Naive B cell (primary cell): Measurements from ENCODE around the gene SFPQ. TPM values are rescaled to one million over a fixed set of nuclear protein-coding genes. Genes with fewer than 3 reads are reported as not detected.
A peak's percentile ranks its signal among the peaks of the same experiment; 100 is the strongest.
"Not testable (repeated sequence)": the region's sequence is repeated elsewhere in the genome, so short reads cannot be mapped to it uniquely, and the experiment has no call there.

Experiments used
- ATAC-seq, 2 donors: fragments of 150-1000 bp; cut with Tn5 transposase; 2 replicates each; pipeline ENCODE4 v1.10.0; 2021; ENCODE audit warnings: low read depth in 2 of 2, mild to moderate bottlenecking in 2 of 2, moderate library complexity in 2 of 2
- DNase-seq: peaks from one replicate; pipeline ENCODE4 v3.0.0; 2022
- H3K27ac Mint-ChIP-seq, 6 donors: one replicate each; pipeline ENCODE4 v1.8.0; 2020 to 2022; ENCODE audit warnings: mild to moderate bottlenecking in 6 of 6, mixed read lengths in 6 of 6, moderate library complexity in 5 of 6, inconsistent platforms in 2 of 6
- H3K27me3 Mint-ChIP-seq, 3 donors: one replicate each; pipeline ENCODE4 v1.8.0; 2021 to 2022; ENCODE audit warnings: mixed read lengths in 3 of 3, mild to moderate bottlenecking in 1 of 3
- H3K36me3 Mint-ChIP-seq, 2 donors: one replicate each; pipeline ENCODE4 v1.8.0; 2020 to 2022; ENCODE audit warnings: mixed read lengths in 2 of 2, inconsistent platforms in 1 of 2, mild to moderate bottlenecking in 1 of 2
- H3K4me1 Mint-ChIP-seq, 3 donors: one replicate each; pipeline ENCODE4 v1.8.0; 2020 to 2022; ENCODE audit warnings: mixed read lengths in 3 of 3, inconsistent platforms in 1 of 3, mild to moderate bottlenecking in 1 of 3, moderate library complexity in 1 of 3
- H3K4me3 Mint-ChIP-seq, 8 donors: one replicate each; pipeline ENCODE4 v1.8.0; 2020 to 2022; ENCODE audit warnings: mild to moderate bottlenecking in 8 of 8, mixed read lengths in 8 of 8, moderate library complexity in 8 of 8, inconsistent platforms in 2 of 8
- H3K9me3 Mint-ChIP-seq, 7 donors: one replicate each; pipeline ENCODE4 v1.8.0; 2020 to 2022; ENCODE audit warnings: mixed read lengths in 7 of 7, mild to moderate bottlenecking in 5 of 7, inconsistent platforms in 2 of 7, moderate library complexity in 1 of 7
- polyA plus RNA-seq, 6 donors: library from polyadenylated mRNA; unstranded; fragments of 300-500 nt; fragmentation: Illumina TruSeq; gene quantifications; one replicate each; pipeline ENCODE4 v1.2.3, GENCODE V29; 2021; ENCODE audit warnings: low read depth in 6 of 6

Gene SFPQ
- 100 to 1,000 TPM in 5 of 6 donors, 10 to 100 TPM in 1; 71.0 to 191 (median 116) TPM for polyA plus RNA-seq

- Mint-ChIP-seq H3K4me1 (peaks cover 22 to 41% (median 41%) of the 10 kb centered on the region in 3 donors), H3K27ac (peak within 1 kb of the TSS; percentile 94 to 99 (median 98)), H3K27me3 (no peaks in the 10 kb centered on the region), H3K9me3 (no peaks in the 10 kb centered on the region), H3K4me3 (peak within 1 kb of the TSS; percentile 83 to 99 (median 96)), H3K36me3 (peaks cover 33% of the 10 kb centered on the region in 2 donors)
- ATAC-seq = peak; percentile 88 to 89
- peak; percentile 97 for DNase-seq
Observed at GRCh38 chr1:35192853-35193664, at the start of gene SFPQ. SFPQ (minus strand) TSS chr1:35193145; CDS start chr1:35193049, 96 bp downstream.

GRCh38 chr1:35236772-35237171, 43.8 kb upstream of the SFPQ start:
- not testable (repeated sequence) for H3K36me3 Mint-ChIP-seq, H3K4me1 Mint-ChIP-seq, ATAC-seq

GRCh38 chr1:35231287-35231686, 38.3 kb upstream of the SFPQ start:
- ATAC-seq (no peak), DNase-seq (no peak)
- Mint-ChIP-seq H3K27me3 (peaks cover 0 to 8% (median 5%) of the 10 kb centered on the region in 3 donors), H3K27ac (no peak overlapping the region), H3K4me3 (no peak overlapping the region), H3K9me3 (peaks cover 0 to 3% (median 0%) of the 10 kb centered on the region in 7 donors), H3K4me1 (no peaks in the 10 kb centered on the region), H3K36me3 (no peaks in the 10 kb centered on the region)

More at GRCh38 chr1:35236772-35237171, 43.8 kb upstream of the SFPQ start:
- H3K4me3 Mint-ChIP-seq, DNase-seq, H3K27ac Mint-ChIP-seq, H3K9me3 Mint-ChIP-seq, H3K27me3 Mint-ChIP-seq: not testable (repeated sequence)

GRCh38 chr1:35229587-35230360, 36.8 kb upstream of the SFPQ start:
- Mint-ChIP-seq H3K36me3 (no peaks in the 10 kb centered on the region), H3K4me1 (no peaks in the 10 kb centered on the region), H3K4me3 (peak overlapping the region in 1 of 8 donors; percentile 56), H3K27ac (no peak overlapping the region), H3K9me3 (peaks cover 0 to 3% (median 0%) of the 10 kb centered on the region in 7 donors), H3K27me3 (peaks cover 0 to 8% (median 5%) of the 10 kb centered on the region in 3 donors)
- DNase-seq = no peak
- ATAC-seq = no peak

- Mint-ChIP-seq H3K27me3 (peaks cover 0 to 8% (median 5%) of the 10 kb centered on the region in 3 donors), H3K9me3 (peaks cover 0 to 3% (median 0%) of the 10 kb centered on the region in 7 donors), H3K4me3 (no peak overlapping the region), H3K36me3 (no peaks in the 10 kb centered on the region), H3K4me1 (no peaks in the 10 kb centered on the region), H3K27ac (no peak overlapping the region)
- DNase-seq (no peak), ATAC-seq (no peak)
Observed at GRCh38 chr1:35226546-35226945, 33.6 kb upstream of the SFPQ start.

- no peak overlapping the region for H3K27ac Mint-ChIP-seq
- H3K4me1 Mint-ChIP-seq = peaks cover 0 to 7% (median 0%) of the 10 kb centered on the region in 3 donors
- DNase-seq (no peak), ATAC-seq (no peak)
- no peak overlapping the region for H3K4me3 Mint-ChIP-seq
- H3K9me3 Mint-ChIP-seq = no peaks in the 10 kb centered on the region
- H3K36me3 Mint-ChIP-seq = no peaks in the 10 kb centered on the region
- peaks cover 0 to 8% (median 5%) of the 10 kb centered on the region in 3 donors for H3K27me3 Mint-ChIP-seq
Observed at GRCh38 chr1:35223084-35223630, 30.2 kb upstream of the SFPQ start.

- Mint-ChIP-seq H3K9me3 (no peaks in the 10 kb centered on the region), H3K27me3 (peaks cover 0 to 8% (median 5%) of the 10 kb centered on the region in 3 donors), H3K4me3 (no peak overlapping the region), H3K4me1 (peaks cover 0 to 7% (median 0%) of the 10 kb centered on the region in 3 donors), H3K27ac (peak overlapping the region in 1 of 6 donors; percentile 59), H3K36me3 (no peaks in the 10 kb centered on the region)
- DNase-seq (no peak), ATAC-seq (no peak)
Observed at GRCh38 chr1:35222322-35223083, 29.6 kb upstream of the SFPQ start.

- Mint-ChIP-seq H3K27me3 (peaks cover 0 to 5% (median 0%) of the 10 kb centered on the region in 3 donors), H3K27ac (no peak overlapping the region), H3K4me3 (no peak overlapping the region), H3K36me3 (no peaks in the 10 kb centered on the region), H3K4me1 (peaks cover 0 to 7% (median 0%) of the 10 kb centered on the region in 3 donors), H3K9me3 (no peaks in the 10 kb centered on the region)
- ATAC-seq (peak; percentile 46 to 48), DNase-seq (no peak)
Observed at GRCh38 chr1:35220976-35221375, 28.0 kb upstream of the SFPQ start.

GRCh38 chr1:35215346-35215745, 22.4 kb upstream of the SFPQ start:
- Mint-ChIP-seq H3K9me3 (no peaks in the 10 kb centered on the region), H3K4me1 (no peaks in the 10 kb centered on the region), H3K27me3 (peaks cover 0 to 5% (median 3%) of the 10 kb centered on the region in 3 donors), H3K4me3 (no peak overlapping the region), H3K27ac (no peak overlapping the region), H3K36me3 (no peaks in the 10 kb centered on the region)
- no peak for DNase-seq
- ATAC-seq = no peak

- H3K27ac Mint-ChIP-seq = no peak overlapping the region
- DNase-seq = no peak
- no peaks in the 10 kb centered on the region for H3K9me3 Mint-ChIP-seq
- peak overlapping the region in 1 of 8 donors; percentile 35 for H3K4me3 Mint-ChIP-seq
- H3K27me3 Mint-ChIP-seq = peaks cover 0 to 3% (median 2%) of the 10 kb centered on the region in 3 donors
- H3K36me3 Mint-ChIP-seq = no peaks in the 10 kb centered on the region
- no peak for ATAC-seq
- no peaks in the 10 kb centered on the region for H3K4me1 Mint-ChIP-seq
Observed at GRCh38 chr1:35211120-35211414, 18.1 kb upstream of the SFPQ start.

GRCh38 chr1:35210321-35211119, 17.6 kb upstream of the SFPQ start:
- H3K9me3 Mint-ChIP-seq = no peaks in the 10 kb centered on the region
- H3K4me3 Mint-ChIP-seq = peak overlapping the region in 1 of 8 donors; percentile 78
- DNase-seq (no peak), ATAC-seq (no peak)
- H3K4me1 Mint-ChIP-seq = no peaks in the 10 kb centered on the region
- peaks cover 0 to 6% (median 3%) of the 10 kb centered on the region in 3 donors for H3K27me3 Mint-ChIP-seq
- H3K36me3 Mint-ChIP-seq = no peaks in the 10 kb centered on the region
- H3K27ac Mint-ChIP-seq = no peak overlapping the region

- H3K9me3 Mint-ChIP-seq = no peaks in the 10 kb centered on the region
- H3K36me3 Mint-ChIP-seq = no peaks in the 10 kb centered on the region
- H3K27me3 Mint-ChIP-seq = peaks cover 0 to 6% (median 4%) of the 10 kb centered on the region in 3 donors
- H3K27ac Mint-ChIP-seq = no peak overlapping the region
- H3K4me3 Mint-ChIP-seq = no peak overlapping the region
- ATAC-seq (no peak), DNase-seq (no peak)
- peaks cover 5 to 7% (median 7%) of the 10 kb centered on the region in 3 donors for H3K4me1 Mint-ChIP-seq
Observed at GRCh38 chr1:35203295-35203694, 10.3 kb upstream of the SFPQ start.
